Activated T-cell treated with anti-CD3 and anti-CD28 coated beads for 1 hour (primary cell): ENCODE data around the gene MMP15.
"Not testable (repeated sequence)": the region's sequence is repeated elsewhere in the genome, so short reads cannot be mapped to it uniquely, and the experiment has no call there.

Source experiments
- DNase-seq: peaks from one replicate; pipeline ENCODE4 v3.0.0-alpha.2; 2020; ENCODE audit warnings: low read depth

MMP15 gene

DNA sequence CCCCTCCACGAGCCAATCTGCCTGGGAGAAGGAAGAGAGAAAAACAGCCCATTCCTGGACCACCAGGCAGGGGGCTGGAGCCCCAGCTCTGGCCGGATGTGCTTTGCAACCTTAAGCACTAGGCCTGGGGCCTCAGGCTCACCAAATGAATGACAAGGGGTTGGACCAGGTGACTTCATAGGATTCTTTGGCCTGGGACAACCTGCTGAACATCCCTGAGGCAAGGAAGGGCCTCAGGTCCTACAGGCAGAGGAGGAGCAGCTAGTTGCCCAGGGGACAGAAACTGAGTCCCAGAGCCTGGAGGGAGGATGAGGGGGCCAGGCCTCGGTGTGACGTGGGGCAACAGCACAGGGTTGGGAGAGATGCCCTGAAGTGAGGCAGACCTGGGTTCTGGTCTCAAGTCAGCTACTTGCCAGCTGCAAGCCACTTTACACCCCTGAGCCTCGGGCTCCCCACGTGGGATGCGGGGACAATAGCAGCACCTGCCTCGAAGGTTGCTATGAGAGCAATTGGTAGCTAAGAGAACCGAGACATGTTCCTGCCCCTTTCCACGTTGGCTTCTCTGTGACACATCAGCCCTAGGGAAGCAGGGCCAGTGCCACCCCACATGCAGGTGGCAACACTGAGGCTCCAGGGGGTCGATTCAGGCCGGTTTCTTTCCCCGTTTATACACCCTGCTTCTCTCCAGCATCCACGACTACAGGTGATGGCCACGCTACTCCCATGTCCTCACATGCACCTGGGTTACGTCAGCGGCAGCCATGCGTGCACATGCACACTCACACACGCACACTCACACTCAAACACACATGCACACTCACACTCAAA is 61.0 kb downstream of the MMP15 start:
- no peak for DNase-seq

DNA sequence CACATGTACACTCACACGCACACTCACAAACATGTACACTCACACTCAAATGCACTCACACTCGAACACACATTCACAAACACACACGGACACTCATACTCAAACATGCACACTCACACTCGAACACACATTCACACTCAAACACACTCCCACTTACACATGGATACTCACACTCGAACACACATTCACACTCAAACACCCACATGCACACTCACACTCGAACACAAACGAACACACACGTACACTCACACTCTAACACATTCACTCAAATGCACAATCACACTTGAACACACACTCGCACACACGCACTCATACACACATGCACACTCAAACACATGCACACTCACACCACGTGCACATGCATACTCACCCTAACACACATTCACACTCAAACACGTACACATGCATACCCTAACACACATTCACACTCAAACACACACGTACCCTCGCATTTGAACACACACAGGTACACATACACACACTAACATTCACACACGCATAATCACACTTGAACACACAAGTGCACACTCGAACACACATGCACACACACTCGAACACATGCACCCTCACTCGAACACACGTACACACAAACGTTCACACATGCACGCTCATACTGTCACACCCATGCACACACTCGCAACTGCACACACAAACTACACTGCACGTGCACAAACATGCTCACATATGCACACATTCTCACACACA is 61.8 kb downstream of the MMP15 start:
- no peak for DNase-seq

DNA sequence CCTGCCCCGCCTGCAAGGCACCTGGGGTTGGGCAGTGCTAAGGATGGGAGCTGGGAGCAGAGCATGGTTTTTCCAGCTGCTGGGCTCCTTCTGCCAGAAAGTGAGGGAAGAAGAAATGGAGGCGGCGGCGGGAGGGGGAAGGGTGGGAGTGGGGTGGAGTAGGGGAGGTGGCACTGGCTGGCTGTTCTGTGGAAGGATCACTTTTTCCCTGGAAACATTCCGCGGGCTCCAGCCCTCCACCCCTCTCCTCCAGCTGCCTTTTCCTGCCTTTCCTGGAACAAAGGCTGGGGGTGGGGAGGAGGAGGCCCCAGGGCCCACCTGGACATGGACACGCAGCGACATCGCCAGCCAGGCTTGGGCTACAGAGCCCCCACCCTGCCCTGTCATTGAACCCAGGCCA is 62.5 kb downstream of the MMP15 start:
- no peak for DNase-seq

DNA sequence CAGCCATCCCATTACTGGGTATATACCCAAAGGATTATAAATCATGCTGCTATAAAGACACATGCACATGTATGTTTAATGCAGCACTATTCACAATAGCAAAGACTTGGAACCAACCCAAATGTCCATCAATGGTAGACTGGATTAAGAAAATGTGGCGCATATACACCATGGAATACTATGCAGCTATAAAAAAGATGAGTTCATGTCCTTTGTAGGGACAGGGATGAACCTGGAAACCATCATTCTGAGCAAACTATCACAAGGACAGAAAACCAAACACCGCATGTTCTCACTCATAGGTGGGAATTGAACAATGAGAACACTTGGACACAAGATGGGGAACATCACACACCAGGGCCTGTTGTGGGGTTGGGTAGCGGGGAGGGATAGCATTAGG is 64.8 kb downstream of the MMP15 start:
- not testable (repeated sequence) for DNase-seq

DNA sequence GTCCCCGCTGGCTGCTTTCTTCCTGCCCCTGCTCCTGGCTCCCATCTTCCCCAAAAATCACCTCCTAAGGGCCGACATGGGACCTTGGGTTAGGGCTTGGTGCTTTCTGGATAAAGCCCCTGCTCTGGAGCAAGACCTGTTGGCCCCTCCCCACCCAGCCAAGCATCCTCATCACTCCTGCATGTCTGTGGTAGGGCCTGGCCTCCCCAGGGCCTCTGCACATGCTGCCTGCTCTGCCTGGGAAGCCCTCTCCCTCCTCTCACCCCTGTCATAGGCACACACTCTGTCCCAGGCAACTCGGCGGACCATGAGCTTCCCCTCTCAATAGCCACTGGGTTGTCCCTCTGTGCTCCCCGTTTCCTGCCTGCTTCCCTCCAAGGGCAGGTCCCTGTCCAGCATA is 68.5 kb downstream of the MMP15 start:
- no peak for DNase-seq

DNA sequence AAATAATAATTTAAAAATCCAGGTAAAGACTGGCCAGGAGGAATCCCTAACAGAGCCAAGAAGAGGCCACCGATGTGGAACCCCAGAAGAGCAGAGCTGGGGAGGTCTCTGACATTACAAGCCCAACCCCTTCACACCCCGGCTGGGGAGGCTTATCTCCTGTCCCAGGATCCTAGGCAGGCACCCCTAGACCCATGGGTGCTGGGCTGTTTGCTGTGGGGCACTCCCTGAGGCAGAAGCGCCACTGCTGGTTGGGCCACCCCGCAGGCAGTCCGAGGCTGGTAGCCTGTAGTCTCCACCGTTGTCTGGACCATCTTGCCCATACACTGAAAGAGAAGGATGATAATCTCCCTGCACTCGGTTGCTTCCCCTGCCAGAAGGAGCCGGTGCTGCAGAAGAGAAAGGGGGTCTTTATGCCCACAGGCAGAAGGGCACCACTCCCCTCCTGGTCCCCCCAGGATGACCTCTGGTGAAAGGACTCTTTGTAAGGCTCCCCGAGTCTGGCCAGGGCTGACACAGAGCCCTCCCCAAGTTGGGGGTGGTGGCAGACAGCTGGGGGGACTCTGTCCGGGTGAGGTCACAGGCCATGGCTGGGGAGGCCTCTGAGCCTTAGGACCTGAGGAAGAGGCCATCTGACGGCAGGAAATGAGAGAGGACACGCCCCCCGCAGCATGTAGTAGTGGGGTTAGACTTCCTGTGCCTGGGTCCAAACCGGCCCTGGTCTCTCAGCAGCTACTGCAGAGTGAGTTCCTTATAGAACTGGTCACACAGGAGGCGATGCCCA is 69.4 kb downstream of the MMP15 start:
- no peak for DNase-seq

DNA sequence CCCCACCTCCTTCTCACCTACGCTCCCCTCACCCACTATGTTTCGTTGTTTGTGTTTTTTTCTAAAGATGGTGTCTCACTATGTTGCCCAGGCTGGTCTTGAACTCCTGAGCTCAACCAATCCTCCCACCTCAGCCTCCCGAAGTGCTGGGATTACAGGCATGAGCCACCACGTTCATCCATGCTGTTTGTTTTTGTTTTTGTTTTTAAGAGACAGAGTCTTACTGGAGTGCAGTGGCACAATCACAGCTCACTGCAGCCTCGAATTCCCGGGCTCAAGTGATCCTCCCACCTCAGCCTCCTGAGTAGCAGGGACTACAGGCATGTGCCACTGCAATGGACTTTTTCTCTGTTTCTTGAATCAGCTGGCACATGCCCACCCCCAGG is 70.0 kb downstream of the MMP15 start:
- not testable (repeated sequence) for DNase-seq

DNA sequence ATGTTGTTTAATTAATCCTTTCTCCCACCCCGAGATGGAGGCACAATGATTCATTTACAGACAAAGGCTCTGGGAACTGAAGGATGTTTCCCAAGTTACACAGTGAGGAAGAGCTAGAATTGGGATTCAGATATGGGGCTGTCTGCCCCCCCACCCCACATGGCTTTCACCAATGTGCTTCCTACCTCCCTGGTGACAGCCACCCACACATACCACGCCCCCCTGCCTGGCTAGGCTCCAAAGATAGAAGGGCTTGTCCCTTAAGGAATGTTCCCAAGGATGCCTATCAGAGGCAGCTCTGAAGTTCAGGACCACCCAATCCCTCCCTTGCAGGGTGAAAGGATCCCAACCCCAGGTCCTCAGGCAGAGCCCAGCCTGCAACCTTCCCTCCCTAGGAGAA is 70.7 kb downstream of the MMP15 start:
- DNase-seq = no peak
